Activated CD4-positive, alpha-beta T cell treated with anti-CD3 and anti-CD28 coated beads, Interleukin-2, amount 10 ng/mL, durations not matched to agents 7 days and 5 days (primary cell): ENCODE results near the gene TLR7. TPM values are rescaled to one million over a fixed set of nuclear protein-coding genes. Genes with fewer than 3 reads are reported as not detected.

Source experiments
- total RNA-seq, 2 experiments: library from RNA; stranded (reverse); gene quantifications; one replicate each; pipeline ENCODE4 v1.2.3, GENCODE V29; 2021

The TLR7 gene
- total RNA-seq, 2 experiments from 2014 or later, result 0.10 to 0.19 TPM

Other genes with a start within 250 kb of the TLR7 start
- gene PRPS2, start 75.7 kb upstream of the TLR7 start, total RNA-seq, result 100 to 1,000 TPM in 1 of 2 experiments, 10 to 100 TPM in 1; 92.5 to 108 TPM
- gene TLR8, start 39.5 kb downstream of the TLR7 start, total RNA-seq, result not detected
- gene TMSB4X, start 108.0 kb downstream of the TLR7 start, total RNA-seq, result 1,000 to 10,000 TPM; 9,113 to 9,418 TPM
- not detected for gene FAM9C, start 177.5 kb downstream of the TLR7 start, total RNA-seq